NCI-H526 treated with DMSO at 0.1 percent for 48 hours (cell line): ENCODE results near the gene TBC1D2B.

Experiments
- DNase-seq: peaks from one replicate; lab custom pipeline; 2025; lab: John Stamatoyannopoulos, UW

TBC1D2B gene

GRCh38 chr15:78034495-78035191 lies 42.9 kb downstream of the TBC1D2B start:
- no peak for DNase-seq

GRCh38 chr15:78033864-78034263 lies 43.6 kb downstream of the TBC1D2B start:
- no peak for DNase-seq

GRCh38 chr15:78032671-78033070 lies 44.8 kb downstream of the TBC1D2B start:
- no peak for DNase-seq

- DNase-seq = no peak
Measured at GRCh38 chr15:78024883-78025282, 52.6 kb downstream of the TBC1D2B start.

- DNase-seq = no peak
Measured at GRCh38 chr15:78024519-78024870, 53.0 kb downstream of the TBC1D2B start.

- no peak for DNase-seq
Measured at GRCh38 chr15:78023865-78024518, 53.5 kb downstream of the TBC1D2B start.

- DNase-seq = no peak
Measured at GRCh38 chr15:78023081-78023665, 54.3 kb downstream of the TBC1D2B start.

GRCh38 chr15:78021761-78022160 lies 55.8 kb downstream of the TBC1D2B start:
- no peak for DNase-seq

GRCh38 chr15:78020007-78020406 lies 57.5 kb downstream of the TBC1D2B start:
- no peak for DNase-seq

- DNase-seq = no peak
Measured at GRCh38 chr15:78018946-78019644, 58.4 kb downstream of the TBC1D2B start.

- DNase-seq = no peak
Measured at GRCh38 chr15:78018445-78018844, 59.1 kb downstream of the TBC1D2B start.

- no peak for DNase-seq
Measured at GRCh38 chr15:78016860-78017259, 60.7 kb downstream of the TBC1D2B start.

GRCh38 chr15:78012643-78013077 lies 64.9 kb downstream of the TBC1D2B start:
- DNase-seq = no peak

- no peak for DNase-seq
Measured at GRCh38 chr15:78010067-78010466, 67.4 kb downstream of the TBC1D2B start.

- DNase-seq = no peak
Measured at GRCh38 chr15:78007964-78008886, 69.3 kb downstream of the TBC1D2B start.

- DNase-seq = no peak
Measured at GRCh38 chr15:78007211-78007931, 70.1 kb downstream of the TBC1D2B start.

GRCh38 chr15:78006567-78007205 lies 70.8 kb downstream of the TBC1D2B start:
- DNase-seq = no peak

GRCh38 chr15:78004919-78005634 lies 72.4 kb downstream of the TBC1D2B start:
- DNase-seq = no peak

GRCh38 chr15:78004222-78004727 lies 73.2 kb downstream of the TBC1D2B start:
- no peak for DNase-seq
